CD1c-positive myeloid dendritic cell (primary cell): ENCODE data around the gene CNBD2.
"Not testable (repeated sequence)": the region's sequence is repeated elsewhere in the genome, so short reads cannot be mapped to it uniquely, and the experiment has no call there.

Source experiments
- DNase-seq: peaks from one replicate; pipeline ENCODE4 v3.0.0-alpha.2; 2016; ENCODE audit errors: extremely low spot score

The CNBD2 gene

DNA sequence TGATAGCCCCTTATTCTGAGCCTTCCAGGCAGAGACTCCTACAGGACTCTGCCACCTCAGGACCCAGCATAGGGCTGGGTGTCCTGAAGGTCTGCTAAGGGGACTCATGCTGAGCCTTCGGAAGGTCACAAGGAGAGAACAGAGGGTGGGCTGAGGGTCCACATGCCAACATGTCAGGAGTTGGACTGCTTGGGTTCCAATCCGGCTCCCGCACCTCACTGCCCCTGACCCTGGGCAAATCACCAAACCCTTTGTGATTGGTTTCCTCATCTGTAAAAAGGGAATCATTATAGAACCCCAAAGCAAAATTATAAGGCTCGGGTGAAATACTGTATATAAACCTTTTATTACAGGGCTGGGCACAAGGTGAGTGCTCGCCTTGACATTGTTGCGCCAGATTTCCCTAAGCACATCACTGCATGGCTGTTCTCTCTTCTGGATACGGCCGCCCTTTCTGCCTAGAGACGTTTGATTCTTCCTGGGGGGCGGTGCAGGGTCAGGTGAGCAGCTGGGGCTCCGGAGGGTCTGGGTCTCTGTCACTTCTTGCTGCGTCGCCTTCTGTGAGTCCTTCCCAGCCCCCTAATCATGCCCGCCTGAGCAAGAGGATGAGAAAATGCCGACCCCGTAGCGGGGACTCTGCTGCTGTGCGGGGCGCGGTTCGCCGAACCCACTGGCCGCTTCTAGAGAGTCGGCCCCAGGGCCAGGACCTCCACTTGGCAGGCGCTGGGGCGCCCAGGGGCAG lies 95.7 kb downstream of the CNBD2 start:
- no peak for DNase-seq

- peak; percentile 93 for DNase-seq
These were observed 96.5 kb downstream of the CNBD2 start for GRCh38 chr20:36064658-36065426.

GRCh38 chr20:36065427-36065998 lies 97.1 kb downstream of the CNBD2 start:
- DNase-seq = no peak

- no peak for DNase-seq
These were observed 98.4 kb downstream of the CNBD2 start for GRCh38 chr20:36066777-36067176.

DNA sequence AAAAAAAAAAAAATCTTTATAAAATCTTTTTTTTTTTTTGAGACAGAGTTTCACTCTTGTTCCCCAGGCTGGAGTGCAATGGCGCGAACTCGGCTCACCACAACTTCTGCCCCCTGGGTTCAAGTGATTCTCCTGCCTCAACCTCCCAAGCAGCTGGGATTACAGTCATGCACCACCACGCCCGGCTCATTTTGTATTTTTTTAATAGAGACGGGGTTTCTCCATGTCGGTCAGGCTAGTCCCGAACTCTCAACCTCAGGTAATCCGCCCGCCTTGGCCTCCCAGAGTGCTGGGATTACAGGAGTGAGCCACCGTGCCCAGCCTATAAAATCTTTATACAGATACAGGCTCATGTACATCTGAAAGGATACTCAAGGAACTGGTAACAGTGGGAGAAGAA lies 100.1 kb downstream of the CNBD2 start:
- not testable (repeated sequence) for DNase-seq

DNA sequence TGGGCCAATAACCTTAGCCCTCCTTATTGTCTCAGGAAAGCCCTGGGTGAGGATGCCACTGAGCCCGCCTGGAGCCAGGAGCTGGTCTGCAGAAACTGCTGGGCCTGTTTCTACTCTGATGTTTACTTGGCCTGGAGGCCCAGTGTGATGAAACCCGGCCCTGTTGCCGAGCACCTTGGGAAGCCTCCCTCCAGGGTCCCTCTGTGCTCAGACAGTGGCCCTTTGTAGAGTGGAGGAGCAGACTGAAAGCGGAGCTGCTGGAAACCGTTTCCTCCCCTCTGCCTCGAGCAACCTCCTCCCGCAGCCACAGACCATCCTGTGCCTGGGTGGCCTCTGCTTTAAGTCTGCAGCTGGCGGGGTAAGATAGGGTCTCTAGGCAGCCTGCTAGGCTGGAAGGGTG lies 102.1 kb downstream of the CNBD2 start:
- no peak for DNase-seq

GRCh38 chr20:36071848-36072247 lies 103.5 kb downstream of the CNBD2 start:
- no peak for DNase-seq

- no peak for DNase-seq
These were observed 106.6 kb downstream of the CNBD2 start for GRCh38 chr20:36074983-36075382.

DNA sequence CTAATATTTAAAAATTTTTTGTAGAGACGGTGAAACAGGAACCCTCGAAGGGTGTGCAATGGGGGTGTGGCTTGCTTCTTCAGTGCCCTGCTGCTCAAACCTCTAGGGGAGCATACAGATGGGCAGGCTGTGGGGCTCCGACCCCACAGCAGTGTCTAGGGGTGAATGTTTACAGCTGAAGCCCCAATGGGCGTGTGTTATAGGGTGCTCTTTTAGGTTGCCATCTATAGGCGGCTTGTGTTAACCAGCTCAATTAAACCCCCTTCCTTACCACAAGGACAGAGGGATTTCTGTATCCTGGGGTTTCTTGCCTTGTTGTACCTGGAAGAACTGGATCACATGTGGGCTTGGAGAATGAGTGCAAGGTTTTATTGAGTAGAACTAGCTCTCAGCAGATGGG lies 109.4 kb downstream of the CNBD2 start:
- DNase-seq = not testable (repeated sequence)

- DNase-seq = no peak
These were observed 111.1 kb downstream of the CNBD2 start for GRCh38 chr20:36079486-36079885.

DNA sequence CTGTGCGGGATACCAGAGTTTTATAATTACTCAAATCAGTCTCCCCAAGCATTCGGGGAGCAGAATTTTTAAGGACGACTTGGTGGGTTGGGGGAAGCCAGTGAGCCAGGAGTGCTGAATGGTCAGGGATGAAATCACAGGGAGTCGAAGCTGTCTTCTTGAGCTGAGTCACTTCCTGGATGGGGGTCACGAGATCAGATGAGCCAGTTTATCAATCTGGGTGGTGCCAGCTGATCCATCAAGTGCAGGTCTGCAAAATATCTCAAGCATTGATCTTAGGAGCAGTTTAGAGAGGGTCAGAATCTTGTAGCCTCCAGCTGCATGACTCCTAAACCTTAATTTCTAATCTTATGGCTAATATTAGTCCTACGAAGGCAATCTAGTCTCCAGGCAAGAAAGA lies 111.6 kb downstream of the CNBD2 start:
- DNase-seq = not testable (repeated sequence)
